ENCODE measurements around the gene LPP. TPM values are rescaled to one million over a fixed set of nuclear protein-coding genes. Genes with fewer than 3 reads are reported as not detected.

LPP gene
- total and polyA plus RNA-seq, 2 of the 13 experiments (the other 11 are each of a cell fraction or from before 2014, with no cell fraction given): 19.2 to 29.9 TPM

DNA sequence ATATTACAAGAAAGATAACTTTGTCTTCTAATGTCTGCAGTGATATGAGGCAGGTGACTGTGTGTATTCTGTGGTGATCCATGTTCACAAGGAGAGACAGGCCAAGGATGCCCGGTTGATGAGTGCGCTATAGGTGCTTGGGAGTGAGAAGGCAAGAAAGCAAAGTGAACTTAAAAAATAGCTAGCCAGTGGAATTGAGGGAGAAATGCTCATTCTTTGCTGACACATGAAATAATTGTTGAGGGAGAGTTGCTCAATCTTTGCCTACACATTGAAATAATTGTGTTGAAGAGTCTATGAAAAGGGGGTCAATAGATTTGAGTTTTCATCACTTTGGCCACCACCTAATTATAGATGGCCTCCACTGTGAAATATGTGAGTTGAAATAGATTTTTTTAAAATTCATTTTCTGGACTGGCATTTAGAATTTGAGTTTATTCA is 156.3 kb downstream of the LPP start (continued):
- no peak for TF ChIP-seq MED1 (CRISPR knock-in tag; IDR thresholded peaks at IDR 0.05)

DNA sequence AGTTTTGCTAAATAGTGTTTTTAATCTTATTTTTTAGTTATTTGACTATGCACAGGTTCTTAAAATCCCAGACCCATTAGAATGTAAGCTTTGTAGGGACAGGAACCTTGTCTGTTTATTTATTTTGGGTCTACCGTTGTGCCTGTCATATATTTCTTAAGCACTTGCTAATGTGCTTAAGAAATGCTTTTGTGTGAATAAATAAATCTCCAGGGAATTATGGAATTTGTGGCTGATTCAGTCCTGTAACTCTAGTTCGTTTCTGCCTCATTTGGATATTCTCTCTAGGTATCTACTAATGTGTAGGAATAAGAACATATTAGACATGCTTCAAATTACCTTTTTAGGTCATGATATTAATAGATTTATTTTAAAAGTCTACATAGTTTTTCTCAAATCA is 161.6 kb downstream of the LPP start:
- in situ Hi-C loops (cut with HindIII; ENCODE audit: extremely low pct_ligation_motif_present, low pct_unique_long_range_greater_than_20kb) (no loop called here), intact Hi-C loops (cut with micrococcal nuclease; ENCODE audit: unreplicated experiment) (no loop called here)
- Histone ChIP-seq H3K4me3 (replicated peaks in 1 of 3; ENCODE audit: insufficient read depth in 1 of 3, low read depth in 2 of 3, low read length in 3 of 3) (no peak overlapping the region), H3K79me2 (ENCODE audit: insufficient read depth, low read length) (peaks cover 22% of the 10 kb centered on the region), H3K4me2 (ENCODE audit: low read depth, low read length) (no peak overlapping the region), H3K4me1 (ENCODE audit: insufficient read depth, low read length) (peaks cover 39% of the 10 kb centered on the region), H3K9ac (ENCODE audit: insufficient read depth, low read depth, low read length) (no peak overlapping the region), H3K27me3 (ENCODE audit: control insufficient read depth in 1 of 2, insufficient read depth in 2 of 2, low read length in 2 of 2) (no peaks in the 10 kb centered on the region), H4K20me1 (ENCODE audit: insufficient read depth, low read length) (no peaks in the 10 kb centered on the region), H3K9me3 (ENCODE audit: low read length) (no peaks in the 10 kb centered on the region), H2AFZ (ENCODE audit: low read length) (no peak overlapping the region), H3K36me3 (replicated peaks in 1 of 2; ENCODE audit: control insufficient read depth in 1 of 2, insufficient read depth in 2 of 2, low read length in 2 of 2) (no peaks in the 10 kb centered on the region), H3K27ac (ENCODE audit: extremely low read length, insufficient read depth, low read length) (peak overlapping the region; percentile 11)
- DNase-seq (ENCODE audit: low spot score) (no peak), FAIRE-seq (no peak), ATAC-seq (no peak)
- 90% methylated on average over 2 of the region's 2 CpGs for WGBS (ENCODE audit: low lambda C conversion rate)
- ChIA-PET POLR2A (no interaction called here), CTCF (ENCODE audit: low intra/inter-chr PET ratio, low total read pairs) (no interaction called here)
- BruUV-seq (replicated peaks): no TSS peak
- TF ChIP-seq NFATC3 (CRISPR knock-in tag; IDR thresholded peaks at IDR 0.05) (no peak), SMC3 (IDR thresholded peaks at IDR 0.05; ENCODE audit: low read length) (no peak), ZNF264 (CRISPR knock-in tag; IDR thresholded peaks at IDR 0.05) (no peak), ARID4A (CRISPR knock-in tag; IDR thresholded peaks at IDR 0.05; ENCODE audit: borderline replicate concordance) (no peak), NFKBIZ (CRISPR knock-in tag; IDR thresholded peaks at IDR 0.05) (no peak), ZFP91 (CRISPR knock-in tag; IDR thresholded peaks at IDR 0.05; ENCODE audit: borderline replicate concordance) (no peak), CC2D1A (CRISPR knock-in tag; IDR thresholded peaks at IDR 0.05) (no peak), POLR2AphosphoS5 (IDR thresholded peaks at IDR 0.05; ENCODE audit: low read depth, low read length) (no peak)
- TF ChIP-seq, protein P1, sequence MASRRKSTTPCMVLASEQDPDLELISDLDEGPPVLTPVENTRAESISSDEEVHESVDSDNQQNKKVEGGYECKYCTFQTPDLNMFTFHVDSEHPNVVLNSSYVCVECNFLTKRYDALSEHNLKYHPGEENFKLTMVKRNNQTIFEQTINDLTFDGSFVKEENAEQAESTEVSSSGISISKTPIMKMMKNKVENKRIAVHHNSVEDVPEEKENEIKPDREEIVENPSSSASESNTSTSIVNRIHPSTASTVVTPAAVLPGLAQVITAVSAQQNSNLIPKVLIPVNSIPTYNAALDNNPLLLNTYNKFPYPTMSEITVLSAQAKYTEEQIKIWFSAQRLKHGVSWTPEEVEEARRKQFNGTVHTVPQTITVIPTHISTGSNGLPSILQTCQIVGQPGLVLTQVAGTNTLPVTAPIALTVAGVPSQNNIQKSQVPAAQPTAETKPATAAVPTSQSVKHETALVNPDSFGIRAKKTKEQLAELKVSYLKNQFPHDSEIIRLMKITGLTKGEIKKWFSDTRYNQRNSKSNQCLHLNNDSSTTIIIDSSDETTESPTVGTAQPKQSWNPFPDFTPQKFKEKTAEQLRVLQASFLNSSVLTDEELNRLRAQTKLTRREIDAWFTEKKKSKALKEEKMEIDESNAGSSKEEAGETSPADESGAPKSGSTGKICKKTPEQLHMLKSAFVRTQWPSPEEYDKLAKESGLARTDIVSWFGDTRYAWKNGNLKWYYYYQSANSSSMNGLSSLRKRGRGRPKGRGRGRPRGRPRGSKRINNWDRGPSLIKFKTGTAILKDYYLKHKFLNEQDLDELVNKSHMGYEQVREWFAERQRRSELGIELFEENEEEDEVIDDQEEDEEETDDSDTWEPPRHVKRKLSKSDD (CRISPR knock-in tag; IDR thresholded peaks at IDR 0.05; ENCODE audit: low read depth): no peak
- TF ChIP-seq, protein P2, sequence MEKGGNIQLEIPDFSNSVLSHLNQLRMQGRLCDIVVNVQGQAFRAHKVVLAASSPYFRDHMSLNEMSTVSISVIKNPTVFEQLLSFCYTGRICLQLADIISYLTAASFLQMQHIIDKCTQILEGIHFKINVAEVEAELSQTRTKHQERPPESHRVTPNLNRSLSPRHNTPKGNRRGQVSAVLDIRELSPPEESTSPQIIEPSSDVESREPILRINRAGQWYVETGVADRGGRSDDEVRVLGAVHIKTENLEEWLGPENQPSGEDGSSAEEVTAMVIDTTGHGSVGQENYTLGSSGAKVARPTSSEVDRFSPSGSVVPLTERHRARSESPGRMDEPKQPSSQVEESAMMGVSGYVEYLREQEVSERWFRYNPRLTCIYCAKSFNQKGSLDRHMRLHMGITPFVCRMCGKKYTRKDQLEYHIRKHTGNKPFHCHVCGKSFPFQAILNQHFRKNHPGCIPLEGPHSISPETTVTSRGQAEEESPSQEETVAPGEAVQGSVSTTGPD (CRISPR knock-in tag; IDR thresholded peaks at IDR 0.05): no peak
